Esophagus squamous epithelium (tissue), 5 donors: ENCODE results near the gene AHCTF1. TPM values are rescaled to one million over a fixed set of nuclear protein-coding genes. Genes with fewer than 3 reads are reported as not detected.
A peak's percentile ranks its signal among the peaks of the same experiment; 100 is the strongest.

ENCODE experiments used
- DNase-seq: peaks from one replicate; lab custom pipeline; 2025; lab: John Stamatoyannopoulos, UW
- H3K27ac ChIP-seq, 4 donors: fragments of 200-600 bp; sonication (generic); one replicate each; pipeline ENCODE4 v1.5.1; 2016 to 2019; ENCODE audit warnings: mild to moderate bottlenecking in 1 of 4
- H3K27me3 ChIP-seq, 4 donors: fragments of 200-600 bp; sonication (generic); 1 replicate in 3 of 4; 2 replicates in 1 of 4; pipeline versions ENCODE4 v1.5.1 to v1.6.0; 2017 to 2021; ENCODE audit warnings: antibody characterized with exemption in 1 of 4
- H3K36me3 ChIP-seq, 3 donors: fragments of 200-600 bp; sonication (generic); one replicate each; pipeline ENCODE4 v1.5.1; 2016 to 2019
- H3K4me1 ChIP-seq, 3 donors: fragments of 200-600 bp; sonication (generic); one replicate each; pipeline ENCODE4 v1.5.1; 2017 to 2019
- H3K4me3 ChIP-seq, 4 donors: fragments of 200-600 bp; sonication (generic); 1 replicate in 3 of 4; 2 replicates in 1 of 4; pipeline ENCODE4 v1.5.1; 2016 to 2019; ENCODE audit warnings: mild to moderate bottlenecking in 2 of 4, moderate library complexity in 1 of 4
- H3K9me3 ChIP-seq, 3 donors: fragments of 200-600 bp; sonication (generic); one replicate each; pipeline ENCODE4 v1.5.1; 2016 to 2019
- CTCF ChIP-seq, 6 experiments: fragments of 450-650 bp in 4 of 6; fragments of 200-600 bp in 2 of 6; sonication (generic) in 2 of 6; IDR thresholded peaks; one replicate each; pipeline ENCODE4 v1.5.1; 2016 to 2019; ENCODE audit warnings: antibody characterized with exemption in 6 of 6, mild to moderate bottlenecking in 4 of 6, moderate library complexity in 4 of 6
- POLR2A ChIP-seq, 4 donors: fragments of 450-650 bp; IDR thresholded peaks; one replicate each; pipeline ENCODE4 v1.6.1; 2017; ENCODE audit warnings: antibody characterized with exemption in 4 of 4, mild to moderate bottlenecking in 4 of 4, moderate library complexity in 3 of 4
- WGBS, 2 donors: methylation state at CpG; one replicate each; pipeline ENCODE4 v1.1.5; 2018; 5-methylcytosine and 5-hydroxymethylcytosine counted together
- intact Hi-C: fragments of 100-400 bp; cut with DNase I; formaldehyde crosslinking; loops from one replicate; pipeline ENCODE4 v1.15.0; 2022
- total RNA-seq, 4 donors: library from RNA; depleted of rRNA; stranded (reverse); fragments of >200 nt; gene quantifications; one replicate each; pipeline ENCODE4 v1.1.0, GENCODE V29; 2016
- donor health status: DM: yes; HTN: yes; CAD: no.

The AHCTF1 gene
- total RNA-seq, 4 donors from 2014 or later, result 12.3 to 38.7 (median 29.0) TPM

GRCh38 chr1:246969621-246970020 lies 37.9 kb upstream of the AHCTF1 start:
- Histone ChIP-seq H3K27ac (no peak overlapping the region), H3K4me3 (no peak overlapping the region), H3K9me3 (peaks cover 0 to 36% (median 5%) of the 10 kb centered on the region in 3 donors), H3K4me1 (no peaks in the 10 kb centered on the region), H3K36me3 (no peaks in the 10 kb centered on the region), H3K27me3 (no peaks in the 10 kb centered on the region)
- TF ChIP-seq POLR2A (IDR thresholded peaks at IDR 0.05) (no peak), CTCF (IDR thresholded peaks at IDR 0.05) (no peak)
- DNase-seq, result no peak
- WGBS, 2 donors, result 85 to 92% methylated on average over 3 of the region's 3 CpGs
- intact Hi-C loops, result no loop called here

- TF ChIP-seq POLR2A (IDR thresholded peaks at IDR 0.05) (no peak), CTCF (IDR thresholded peaks at IDR 0.05) (no peak)
- peaks cover 0 to 29% (median 5%) of the 10 kb centered on the region in 3 donors for H3K9me3 ChIP-seq
- DNase-seq, result no peak
- H3K4me1 ChIP-seq, result no peaks in the 10 kb centered on the region
- no peaks in the 10 kb centered on the region for H3K36me3 ChIP-seq
- intact Hi-C loops, result no loop called here
- WGBS, 2 donors, result 84 to 94% methylated on average over 2 of the region's 2 CpGs
- no peak overlapping the region for H3K27ac ChIP-seq
- no peaks in the 10 kb centered on the region for H3K27me3 ChIP-seq
- H3K4me3 ChIP-seq, result no peak overlapping the region
Measured at GRCh38 chr1:246966502-246966901, 34.8 kb upstream of the AHCTF1 start.

- Histone ChIP-seq H3K27ac (peak overlapping the region in 2 of 4 donors; percentile 7 to 30), H3K36me3 (no peaks in the 10 kb centered on the region), H3K4me1 (no peaks in the 10 kb centered on the region), H3K4me3 (no peak overlapping the region), H3K27me3 (no peaks in the 10 kb centered on the region), H3K9me3 (no peaks in the 10 kb centered on the region)
- 17 to 37% methylated on average over 1 of the region's 1 CpG for WGBS, 2 donors
- no peak for TF ChIP-seq POLR2A (IDR thresholded peaks at IDR 0.05)
- no peak for TF ChIP-seq CTCF (IDR thresholded peaks at IDR 0.05)
- intact Hi-C loops, result no loop called here
- DNase-seq, result no peak
Measured at GRCh38 chr1:246959944-246960693, 28.4 kb upstream of the AHCTF1 start.

- Histone ChIP-seq H3K4me3 (no peak overlapping the region), H3K9me3 (no peaks in the 10 kb centered on the region), H3K27ac (peak overlapping the region in 1 of 4 donors; percentile 44), H3K4me1 (peaks cover 0 to 10% (median 0%) of the 10 kb centered on the region in 3 donors), H3K27me3 (no peaks in the 10 kb centered on the region), H3K36me3 (no peaks in the 10 kb centered on the region)
- intact Hi-C loops, result no loop called here
- WGBS, 2 donors, result 75 to 78% methylated on average over 3 to 4 of the region's 4 CpGs
- no peak for DNase-seq
- no peak for TF ChIP-seq POLR2A (IDR thresholded peaks at IDR 0.05)
- TF ChIP-seq CTCF (IDR thresholded peaks at IDR 0.05), result no peak
Measured at GRCh38 chr1:246954126-246954525, 22.4 kb upstream of the AHCTF1 start.

- 71 to 82% methylated on average over 4 of the region's 4 CpGs for WGBS, 2 donors
- peaks cover 0 to 33% (median 8%) of the 10 kb centered on the region in 3 donors for H3K4me1 ChIP-seq
- H3K36me3 ChIP-seq, result no peaks in the 10 kb centered on the region
- no peak overlapping the region for H3K27ac ChIP-seq
- H3K27me3 ChIP-seq, result no peaks in the 10 kb centered on the region
- no peak overlapping the region for H3K4me3 ChIP-seq
- no peak for DNase-seq
- H3K9me3 ChIP-seq, result no peaks in the 10 kb centered on the region
- TF ChIP-seq CTCF (IDR thresholded peaks at IDR 0.05), result no peak
- no peak for TF ChIP-seq POLR2A (IDR thresholded peaks at IDR 0.05)
- intact Hi-C loops, result no loop called here
Measured at GRCh38 chr1:246951413-246951812, 19.7 kb upstream of the AHCTF1 start.
